Measurements from ENCODE around the gene TRIM77. TPM values are rescaled to one million over a fixed set of nuclear protein-coding genes. Genes with fewer than 3 reads are reported as not detected.
"Not testable (repeated sequence)": the region's sequence is repeated elsewhere in the genome, so short reads cannot be mapped to it uniquely, and the experiment has no call there.

Gene TRIM77
- not detected in 2 replicates for total RNA-seq (2014; rRNA removed)
- Bru-seq, nascent RNA: not detected
- not detected for BruChase-seq, experiment 1, labeled RNA remaining after a 6-hour chase
- BruChase-seq, experiment 2, labeled RNA remaining after a 2-hour chase: not detected
- long read RNA-seq: 0 reads

- intact Hi-C loops (cut with micrococcal nuclease); H3K4me1 ChIP-seq (ENCODE audit: insufficient read depth, low read length); ATAC-seq; POLR2A ChIA-PET (ENCODE audit: unreplicated experiment); H3K9me3 ChIP-seq (ENCODE audit: low read length); H2AFZ ChIP-seq (ENCODE audit: low read length); CTCF ChIA-PET; H3F3A ChIP-seq (ENCODE audit: low read length, unreplicated experiment); H3K9ac ChIP-seq (ENCODE audit: low read length); BruUV-seq (replicated peaks); H3K27me3 ChIP-seq (ENCODE audit: low read length); H3K4me3 ChIP-seq (ENCODE audit: low read length); H3K9me2 ChIP-seq (replicated peaks; ENCODE audit: low read length); H3K36me3 ChIP-seq (ENCODE audit: low read depth, low read length); H3K27ac ChIP-seq (ENCODE audit: low read length); H3K4me2 ChIP-seq (ENCODE audit: low read length); H4K20me1 ChIP-seq (ENCODE audit: low read length); DNase-seq; H3K79me2 ChIP-seq (ENCODE audit: low read length): not testable (repeated sequence)
These were observed at the start of gene TRIM77 for GRCh38 chr11:89709999-89710398. Gene TRIM77 (plus strand): TSS chr11:89710299. CDS start chr11:89710299, 0 bp downstream.

- TF ChIP-seq CTCF (conservative IDR thresholded peaks at IDR 0.05; ENCODE audit: low read depth, low read length) (no peak), EZH2phosphoT487 (IDR thresholded peaks at IDR 0.05; ENCODE audit: borderline replicate concordance, low read length) (no peak), EZH2 (IDR thresholded peaks at IDR 0.05; ENCODE audit: low read length, unreplicated experiment) (no peak)
- Histone ChIP-seq H3K36me3 (ENCODE audit: low read depth, low read length) (no peaks in the 10 kb centered on the region), H3K9me2 (replicated peaks; ENCODE audit: low read length) (no peaks in the 10 kb centered on the region), H3K27ac (ENCODE audit: low read length) (no peak overlapping the region), H3K79me2 (ENCODE audit: low read length) (no peaks in the 10 kb centered on the region), H4K20me1 (ENCODE audit: low read length) (no peaks in the 10 kb centered on the region), H3K4me2 (ENCODE audit: low read length) (no peak overlapping the region), H3K4me3 (ENCODE audit: low read length) (no peak overlapping the region), H2AFZ (ENCODE audit: low read length) (no peak overlapping the region), H3K4me1 (ENCODE audit: insufficient read depth, low read length) (no peaks in the 10 kb centered on the region), H3K9ac (ENCODE audit: low read length) (no peak overlapping the region), H3K9me3 (ENCODE audit: low read length) (no peaks in the 10 kb centered on the region), H3F3A (ENCODE audit: low read length, unreplicated experiment) (no peaks in the 10 kb centered on the region), H3K27me3 (ENCODE audit: low read length) (peaks cover 5% of the 10 kb centered on the region; the same call in 1 of the 2 replicates)
- CTCF ChIA-PET: no interaction called here
- BruUV-seq (replicated peaks): no TSS peak
- DNase-seq (peak; percentile 25), ATAC-seq (no peak)
- intact Hi-C loops (cut with micrococcal nuclease): no loop called here
- POLR2A ChIA-PET (ENCODE audit: unreplicated experiment): no interaction called here
These were observed 43.1 kb upstream of the TRIM77 start for GRCh38 chr11:89667001-89667400.

GRCh38 chr11:89668158-89668557 is 41.9 kb upstream of the TRIM77 start:
- H4K20me1 ChIP-seq (ENCODE audit: low read length); H3K27ac ChIP-seq (ENCODE audit: low read length); H3K9ac ChIP-seq (ENCODE audit: low read length); DNase-seq; BruUV-seq (replicated peaks); H3K4me1 ChIP-seq (ENCODE audit: insufficient read depth, low read length); H3K36me3 ChIP-seq (ENCODE audit: low read depth, low read length); CTCF ChIA-PET; H3K4me2 ChIP-seq (ENCODE audit: low read length); H3K4me3 ChIP-seq (ENCODE audit: low read length); POLR2A ChIA-PET (ENCODE audit: unreplicated experiment); H2AFZ ChIP-seq (ENCODE audit: low read length); H3F3A ChIP-seq (ENCODE audit: low read length, unreplicated experiment); ATAC-seq; H3K9me3 ChIP-seq (ENCODE audit: low read length); intact Hi-C loops (cut with micrococcal nuclease); H3K9me2 ChIP-seq (replicated peaks; ENCODE audit: low read length); H3K79me2 ChIP-seq (ENCODE audit: low read length); H3K27me3 ChIP-seq (ENCODE audit: low read length): not testable (repeated sequence)

GRCh38 chr11:89669586-89669985 is 40.5 kb upstream of the TRIM77 start:
- H3K4me1 ChIP-seq (ENCODE audit: insufficient read depth, low read length); H3K79me2 ChIP-seq (ENCODE audit: low read length); H3K4me3 ChIP-seq (ENCODE audit: low read length); H3K9me3 ChIP-seq (ENCODE audit: low read length); H3K36me3 ChIP-seq (ENCODE audit: low read depth, low read length); POLR2A ChIA-PET (ENCODE audit: unreplicated experiment); H3K9me2 ChIP-seq (replicated peaks; ENCODE audit: low read length); H2AFZ ChIP-seq (ENCODE audit: low read length); H3K4me2 ChIP-seq (ENCODE audit: low read length); DNase-seq; BruUV-seq (replicated peaks); intact Hi-C loops (cut with micrococcal nuclease); H3K9ac ChIP-seq (ENCODE audit: low read length); H3K27me3 ChIP-seq (ENCODE audit: low read length); H3K27ac ChIP-seq (ENCODE audit: low read length); H4K20me1 ChIP-seq (ENCODE audit: low read length); ATAC-seq; H3F3A ChIP-seq (ENCODE audit: low read length, unreplicated experiment); CTCF ChIA-PET: not testable (repeated sequence)

- H3K9me3 ChIP-seq (ENCODE audit: low read length); H2AFZ ChIP-seq (ENCODE audit: low read length); H3K4me2 ChIP-seq (ENCODE audit: low read length); CTCF ChIA-PET; H3K9ac ChIP-seq (ENCODE audit: low read length); H3K27me3 ChIP-seq (ENCODE audit: low read length); H3F3A ChIP-seq (ENCODE audit: low read length, unreplicated experiment); H3K27ac ChIP-seq (ENCODE audit: low read length); POLR2A ChIA-PET (ENCODE audit: unreplicated experiment); H3K79me2 ChIP-seq (ENCODE audit: low read length); H4K20me1 ChIP-seq (ENCODE audit: low read length); H3K4me1 ChIP-seq (ENCODE audit: insufficient read depth, low read length); H3K36me3 ChIP-seq (ENCODE audit: low read depth, low read length); ATAC-seq; H3K4me3 ChIP-seq (ENCODE audit: low read length); H3K9me2 ChIP-seq (replicated peaks; ENCODE audit: low read length); BruUV-seq (replicated peaks); DNase-seq: not testable (repeated sequence)
- intact Hi-C loops (cut with micrococcal nuclease): loop anchor here (10.0 kb wide), 1 partner anchor 445 kb away; no protein-coding TSS in a partner anchor
These were observed 40.0 kb upstream of the TRIM77 start for GRCh38 chr11:89669993-89670669.

- H4K20me1 ChIP-seq (ENCODE audit: low read length); H3K4me1 ChIP-seq (ENCODE audit: insufficient read depth, low read length); H3K36me3 ChIP-seq (ENCODE audit: low read depth, low read length); H2AFZ ChIP-seq (ENCODE audit: low read length); H3K27me3 ChIP-seq (ENCODE audit: low read length); H3F3A ChIP-seq (ENCODE audit: low read length, unreplicated experiment); H3K4me3 ChIP-seq (ENCODE audit: low read length); H3K27ac ChIP-seq (ENCODE audit: low read length); H3K9ac ChIP-seq (ENCODE audit: low read length); H3K9me2 ChIP-seq (replicated peaks; ENCODE audit: low read length); H3K9me3 ChIP-seq (ENCODE audit: low read length); H3K79me2 ChIP-seq (ENCODE audit: low read length); CTCF ChIA-PET; H3K4me2 ChIP-seq (ENCODE audit: low read length); DNase-seq; ATAC-seq; BruUV-seq (replicated peaks): not testable (repeated sequence)
- intact Hi-C loops (cut with micrococcal nuclease): loop anchor here (10.0 kb wide), 1 partner anchor 442 kb away; no protein-coding TSS in a partner anchor
- POLR2A ChIA-PET (ENCODE audit: unreplicated experiment): interaction anchor here (0.6 kb wide), 1 partner anchor 336 kb away, joined by 3 read pairs; no protein-coding TSS in a partner anchor
These were observed 37.6 kb upstream of the TRIM77 start for GRCh38 chr11:89672547-89672946.
